Pancreas (tissue), 10 donors: ENCODE results near the gene MYH3. TPM values are rescaled to one million over a fixed set of nuclear protein-coding genes. Genes with fewer than 3 reads are reported as not detected.
A peak's percentile ranks its signal among the peaks of the same experiment; 100 is the strongest.

Experiments
- ATAC-seq, 4 donors: fragments of 200-7000 bp; cut with Tn5 transposase; one replicate each; pipeline versions ENCODE4 v1.8.0 to v1.9.1; 2020; ENCODE audit warnings: mild to moderate bottlenecking in 4 of 4, moderate library complexity in 4 of 4
- DNase-seq, 6 donors: peaks; one replicate each; pipeline ENCODE4 v3.0.0-alpha.2; 2020
- FAIRE-seq: peaks from 2 replicates; lab custom pipeline; 2012; peaks lifted over from hg19 to GRCh38; lab: Jason Lieb, UNC
- H3K27ac ChIP-seq, 4 donors: fragments of 200-600 bp; sonication (generic); 1 replicate in 3 of 4; 2 replicates in 1 of 4; pipeline versions ENCODE4 v1.5.0 to v1.8.0; 2020
- H3K27me3 ChIP-seq, 4 donors: fragments of 200-600 bp; one replicate each; pipeline ENCODE4 v1.8.0; 2021
- H3K36me3 ChIP-seq, 3 donors: fragments of 200-600 bp; sonication (generic) in 1 of 3; one replicate each; pipeline versions ENCODE4 v1.5.0 to v1.8.0; 2020 to 2021
- H3K4me1 ChIP-seq, 3 donors: fragments of 200-600 bp; one replicate each; pipeline ENCODE4 v1.8.0; 2021
- H3K4me3 ChIP-seq, 4 donors: fragments of 200-600 bp; sonication (generic) in 2 of 4; one replicate each; pipeline versions ENCODE4 v1.5.0 to v1.8.0; 2020 to 2021
- H3K9me3 ChIP-seq, 4 donors: fragments of 200-600 bp; one replicate each; pipeline ENCODE4 v1.8.0; 2021
- WGBS, 2 donors: extraction: QIAGEN DNeasy Blood & Tissue Kit; methylation state at CpG; one replicate each; pipeline ENCODE4 v1.1.7; 2013; 5-methylcytosine and 5-hydroxymethylcytosine counted together
- intact Hi-C, 3 donors: fragments of 100-400 bp; cut with DNase I; formaldehyde crosslinking; loops; one replicate each; pipeline versions ENCODE4 v1.11.1 to v1.14.2; 2022
- polyA plus RNA-seq, 2 donors: library from polyadenylated mRNA; stranded (reverse); fragments of 200-250 nt; gene quantifications; one replicate each; pipeline ENCODE4 v1.2.3, GENCODE V29; 2013
- total RNA-seq, 6 donors: library from RNA; stranded (reverse); fragmentation: NEBNext Ultra II Directional in 4 of 6; extraction: Animal tissue kit (Norgen Biotek cat#: 25700) in 4 of 6; gene quantifications; one replicate each; pipeline versions ENCODE4 v1.2.1 to v1.2.4, GENCODE V29; 2021 to 2023
- TF ChIP-seq, protein P1 (sequence below), 4 donors: fragments of 200-600 bp; sonication (generic) in 3 of 4; IDR thresholded peaks; one replicate each; pipeline versions ENCODE4 v1.5.0 to v1.8.0; 2021; ENCODE audit warnings: antibody characterized with exemption in 4 of 4
- donor health status: healthy with polysubstance abuse.
- donor health status: DM: no; HTN: no; CAD: no; lungs with moderate emphysema.
- donor health status: DM: no; HTN: no; CAD: no.
- donor health status: control.
- donor health status: control.
- donor health status: Bipolar disorder and iron deficiency.
- donor health status: DM: yes; HTN: yes; CAD: no.
- donor health status: DM: no; HTN: no; CAD: no.
- donor health status: DM: no; HTN: no; CAD: no.
- donor health status: DM: yes; HTN: yes; CAD: no.

MYH3 gene
- total and polyA plus RNA-seq, 8 donors: 0.63 to 13.5 (median 2.2) TPM

DNA sequence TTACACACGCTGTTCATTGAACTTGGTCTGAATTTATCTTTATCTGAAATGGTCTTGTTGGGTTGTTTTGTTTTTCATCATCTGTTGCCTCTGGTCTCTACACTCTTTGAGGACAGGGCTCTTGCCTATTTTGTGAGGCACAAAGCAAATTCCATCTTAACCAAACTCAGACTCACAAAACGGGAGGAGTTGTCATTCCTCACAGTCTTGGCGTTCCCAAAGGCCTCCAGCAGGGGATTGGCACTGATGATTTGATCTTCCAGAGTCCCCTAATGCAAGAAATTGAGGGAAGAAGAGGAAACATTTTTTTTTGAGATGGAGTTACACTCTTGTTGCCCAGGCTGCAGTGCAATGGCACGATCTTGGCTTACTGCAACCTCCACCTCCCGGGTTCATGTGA is 8.7 kb downstream of the MYH3 start:
- WGBS, 2 donors: 91 to 92% methylated on average over 5 of the region's 5 CpGs
- no peaks in the 10 kb centered on the region for H3K4me1 ChIP-seq
- H3K4me3 ChIP-seq: no peak overlapping the region
- no peaks in the 10 kb centered on the region for H3K36me3 ChIP-seq
- TF ChIP-seq, protein P1, sequence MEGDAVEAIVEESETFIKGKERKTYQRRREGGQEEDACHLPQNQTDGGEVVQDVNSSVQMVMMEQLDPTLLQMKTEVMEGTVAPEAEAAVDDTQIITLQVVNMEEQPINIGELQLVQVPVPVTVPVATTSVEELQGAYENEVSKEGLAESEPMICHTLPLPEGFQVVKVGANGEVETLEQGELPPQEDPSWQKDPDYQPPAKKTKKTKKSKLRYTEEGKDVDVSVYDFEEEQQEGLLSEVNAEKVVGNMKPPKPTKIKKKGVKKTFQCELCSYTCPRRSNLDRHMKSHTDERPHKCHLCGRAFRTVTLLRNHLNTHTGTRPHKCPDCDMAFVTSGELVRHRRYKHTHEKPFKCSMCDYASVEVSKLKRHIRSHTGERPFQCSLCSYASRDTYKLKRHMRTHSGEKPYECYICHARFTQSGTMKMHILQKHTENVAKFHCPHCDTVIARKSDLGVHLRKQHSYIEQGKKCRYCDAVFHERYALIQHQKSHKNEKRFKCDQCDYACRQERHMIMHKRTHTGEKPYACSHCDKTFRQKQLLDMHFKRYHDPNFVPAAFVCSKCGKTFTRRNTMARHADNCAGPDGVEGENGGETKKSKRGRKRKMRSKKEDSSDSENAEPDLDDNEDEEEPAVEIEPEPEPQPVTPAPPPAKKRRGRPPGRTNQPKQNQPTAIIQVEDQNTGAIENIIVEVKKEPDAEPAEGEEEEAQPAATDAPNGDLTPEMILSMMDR (IDR thresholded peaks at IDR 0.05): no peak
- intact Hi-C loops: no loop called here
- DNase-seq: no peak
- H3K27ac ChIP-seq: no peak overlapping the region
- no peaks in the 10 kb centered on the region for H3K9me3 ChIP-seq
- H3K27me3 ChIP-seq: no peaks in the 10 kb centered on the region
- no peak for FAIRE-seq
- ATAC-seq: no peak

DNA sequence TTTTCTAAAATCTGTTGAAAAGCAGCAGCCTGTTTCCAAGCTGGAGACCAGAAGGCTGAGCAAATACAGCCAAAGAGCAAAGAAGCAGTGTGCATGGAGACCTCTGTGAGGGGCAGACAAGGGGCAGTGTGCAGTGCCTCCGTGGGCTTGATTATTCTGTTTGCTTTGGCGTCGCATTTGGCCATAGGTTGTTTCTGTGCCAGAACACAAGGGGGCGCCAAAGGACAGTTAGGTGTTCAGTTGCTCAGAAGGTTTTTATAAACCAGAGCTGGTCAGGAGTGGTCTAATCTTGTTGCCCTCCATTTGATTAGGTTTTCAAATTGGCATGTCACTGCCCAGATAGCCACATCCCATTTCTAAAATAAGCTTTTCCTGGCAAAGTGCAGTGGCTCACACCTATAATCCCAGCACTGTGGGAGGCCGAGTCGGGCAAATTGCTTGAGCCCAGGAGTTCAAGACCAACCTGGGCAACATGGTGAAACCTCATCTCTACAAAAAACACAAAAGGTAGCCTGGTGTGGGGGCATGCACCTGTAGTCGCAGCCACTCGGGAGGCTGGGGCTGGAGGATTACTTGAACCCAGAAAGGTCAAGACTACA is 10.6 kb downstream of the MYH3 start:
- no peak overlapping the region for H3K27ac ChIP-seq
- ATAC-seq (peak; percentile 72 to 95 (median 89)), FAIRE-seq (no peak), DNase-seq (peak; percentile 46 to 83 (median 73))
- H3K36me3 ChIP-seq: peaks cover 0 to 9% (median 0%) of the 10 kb centered on the region in 3 donors
- no peaks in the 10 kb centered on the region for H3K9me3 ChIP-seq
- no peaks in the 10 kb centered on the region for H3K4me1 ChIP-seq
- 36 to 41% methylated on average over 8 of the region's 8 CpGs for WGBS, 2 donors
- TF ChIP-seq, protein P1 (IDR thresholded peaks at IDR 0.05): peak; percentile 78 to 83 (median 82)
- intact Hi-C loops: no loop called here
- H3K27me3 ChIP-seq: no peaks in the 10 kb centered on the region
- H3K4me3 ChIP-seq: no peak overlapping the region

DNA sequence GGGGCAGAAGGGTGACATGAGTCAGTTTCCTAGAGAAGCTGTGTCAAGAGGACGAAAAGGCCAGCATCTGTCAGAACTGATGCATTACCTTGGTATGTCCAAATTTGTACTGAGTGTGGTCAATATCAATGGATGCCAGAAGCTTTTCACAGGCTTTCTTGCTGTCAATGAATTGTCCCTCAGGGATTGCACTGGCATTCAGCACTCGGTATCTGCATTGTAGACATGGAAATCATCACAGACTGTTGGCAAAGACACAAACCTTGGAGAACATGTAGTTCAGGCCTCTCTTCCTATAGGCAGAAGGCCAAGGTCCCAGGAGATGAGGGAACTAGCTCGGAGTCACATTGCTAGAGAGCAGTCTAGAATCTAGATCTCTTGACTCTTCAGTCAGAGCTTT is 16.6 kb downstream of the MYH3 start:
- WGBS, 2 donors: 53 to 68% methylated on average over 3 of the region's 3 CpGs

DNA sequence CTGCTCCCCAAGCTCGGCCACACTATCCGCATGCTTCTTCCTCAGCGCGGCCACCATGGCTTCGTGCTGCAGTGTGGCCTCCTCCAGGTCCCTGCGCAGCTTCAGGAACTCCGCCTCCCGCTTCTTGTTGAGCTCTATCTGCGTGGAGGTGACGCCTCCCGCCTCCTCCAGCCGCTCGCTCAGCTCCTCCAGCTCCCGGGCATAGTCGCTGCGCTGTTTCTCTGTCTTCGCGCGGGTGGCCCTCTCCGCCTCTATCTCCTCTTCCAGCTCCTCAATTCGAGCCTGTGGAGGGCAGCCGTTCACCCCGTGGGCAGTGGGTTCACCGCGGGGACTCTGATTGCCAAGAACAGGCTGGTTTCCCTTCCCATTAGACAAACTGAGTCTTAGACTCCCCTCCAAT is 19.0 kb downstream of the MYH3 start:
- H3K27me3 ChIP-seq: no peaks in the 10 kb centered on the region
- H3K4me1 ChIP-seq: no peaks in the 10 kb centered on the region
- no peak overlapping the region for H3K27ac ChIP-seq
- TF ChIP-seq, protein P1 (IDR thresholded peaks at IDR 0.05): no peak
- H3K4me3 ChIP-seq: no peak overlapping the region
- no peak for FAIRE-seq
- 88 to 91% methylated on average over 25 of the region's 25 CpGs for WGBS, 2 donors
- H3K36me3 ChIP-seq: peaks cover 0 to 25% (median 5%) of the 10 kb centered on the region in 3 donors
- no peak for ATAC-seq
- H3K9me3 ChIP-seq: no peaks in the 10 kb centered on the region
- no peak for DNase-seq
- intact Hi-C loops: no loop called here

More for the DNA sequence above, 16.6 kb downstream of the MYH3 start:
- H3K9me3 ChIP-seq: no peaks in the 10 kb centered on the region
- TF ChIP-seq, protein P1 (IDR thresholded peaks at IDR 0.05): no peak
- intact Hi-C loops: no loop called here
- no peak overlapping the region for H3K4me3 ChIP-seq
- peaks cover 0 to 25% (median 5%) of the 10 kb centered on the region in 3 donors for H3K36me3 ChIP-seq
- no peaks in the 10 kb centered on the region for H3K27me3 ChIP-seq
- no peak overlapping the region for H3K27ac ChIP-seq
- FAIRE-seq (no peak), ATAC-seq (no peak), DNase-seq (no peak)
- H3K4me1 ChIP-seq: no peaks in the 10 kb centered on the region

DNA sequence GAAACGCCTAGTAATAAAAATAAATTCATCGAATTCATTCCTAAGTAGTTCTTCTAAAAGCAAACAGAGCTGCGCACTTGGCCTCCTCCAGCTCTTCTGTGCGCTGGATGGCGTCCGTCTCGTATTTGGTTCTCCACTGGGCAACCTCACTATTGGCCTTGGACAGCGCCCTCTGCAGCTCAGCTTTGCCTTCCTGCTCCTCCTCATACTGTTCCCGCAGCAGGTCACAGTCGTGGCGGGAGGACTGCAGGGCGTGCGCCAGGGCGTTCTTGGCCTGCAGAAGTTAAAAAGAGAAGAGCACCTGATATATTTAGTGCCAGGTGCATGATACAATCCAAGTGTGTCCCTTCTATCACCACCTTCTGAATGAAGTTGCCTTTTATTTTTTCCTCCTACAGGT is 21.8 kb downstream of the MYH3 start:
- TF ChIP-seq, protein P1 (IDR thresholded peaks at IDR 0.05): no peak
- H3K4me3 ChIP-seq: no peak overlapping the region
- no peaks in the 10 kb centered on the region for H3K9me3 ChIP-seq
- DNase-seq (no peak), ATAC-seq (no peak), FAIRE-seq (no peak)
- H3K27ac ChIP-seq: no peak overlapping the region
- intact Hi-C loops: no loop called here
- 92 to 93% methylated on average over 14 of the region's 14 CpGs for WGBS, 2 donors
- no peaks in the 10 kb centered on the region for H3K27me3 ChIP-seq
- no peaks in the 10 kb centered on the region for H3K4me1 ChIP-seq
- H3K36me3 ChIP-seq: peaks cover 0 to 13% (median 5%) of the 10 kb centered on the region in 3 donors
